K562 (cell line): Measurements from ENCODE around the gene MT1HL1. TPM values are rescaled to one million over a fixed set of nuclear protein-coding genes. Genes with fewer than 3 reads are reported as not detected.

Experiments used
- C11orf30 ChIP-seq: fragments of 450-650 bp; IDR thresholded peaks from 2 replicates; pipeline ENCODE4 v1.6.1; 2016; ENCODE audit warnings: low read depth, mild to moderate bottlenecking
- DNMT1 ChIP-seq: fragments of 450-650 bp; IDR thresholded peaks from 2 replicates; pipeline ENCODE4 v1.6.1; 2016; ENCODE audit warnings: antibody characterized with exemption, mild to moderate bottlenecking
- FIP1L1 ChIP-seq: fragments of 200-400 bp; formaldehyde crosslinking; IDR thresholded peaks from 2 replicates; pipeline ENCODE4 v1.6.1; 2018; ENCODE audit warnings: mild to moderate bottlenecking, low read depth, low read length; ENCODE audit not compliant: poor library complexity, severe bottlenecking
- FOS ChIP-seq: IDR thresholded peaks from 3 replicates; pipeline ENCODE4 v1.6.1; 2011; ENCODE audit not compliant: insufficient read length; ENCODE audit errors: extremely low read depth
- GATAD2B ChIP-seq: fragments of 450-650 bp; IDR thresholded peaks from 2 replicates; pipeline ENCODE4 v1.6.1; 2017; ENCODE audit warnings: mild to moderate bottlenecking, borderline replicate concordance
- JUND ChIP-seq, 2 experiments: IDR thresholded peaks; 2 replicates in 1 of 2; 3 replicates in 1 of 2; pipeline ENCODE4 v1.6.1; 2011; ENCODE audit warnings: borderline replicate concordance in 2 of 2, low read depth in 2 of 2, low read length in 2 of 2, improper control_type of control experiment in 1 of 2, missing biosample characterization in 1 of 2, missing genetic modification characterization in 1 of 2, missing genetic modification reagents in 1 of 2
- KDM1A ChIP-seq, 2 experiments: fragments of 450-650 bp; IDR thresholded peaks; 2 replicates each; pipeline ENCODE4 v1.6.1; 2016; ENCODE audit warnings: mild to moderate bottlenecking in 2 of 2
- NKRF ChIP-seq: fragments of 450-650 bp; IDR thresholded peaks from 2 replicates; pipeline ENCODE4 v1.6.1; 2016; ENCODE audit warnings: borderline replicate concordance
- NRF1 ChIP-seq, 2 experiments: fragments of 450-650 bp; IDR thresholded peaks in 1 of 2; conservative IDR thresholded peaks in 1 of 2; 2 replicates each; pipeline ENCODE4 v1.6.1; 2014; ENCODE audit warnings: mild to moderate bottlenecking in 2 of 2
- RAD21 ChIP-seq, 2 experiments: fragments of 250-450 bp in 1 of 2; fragments of 450-650 bp in 1 of 2; sonication (Bioruptor Pico) in 1 of 2; formaldehyde crosslinking in 1 of 2; IDR thresholded peaks in 1 of 2; conservative IDR thresholded peaks in 1 of 2; 2 replicates each; pipeline versions ENCODE4 v1.4.0 to v1.8.0; 2020 to 2022; ENCODE audit warnings: mild to moderate bottlenecking in 2 of 2, moderate library complexity in 1 of 2
- SIX5 ChIP-seq, 2 experiments: IDR thresholded peaks; 2 replicates each; pipeline ENCODE4 v1.6.1; 2011; ENCODE audit warnings: low read length in 2 of 2, borderline replicate concordance in 1 of 2, low read depth in 1 of 2, mild to moderate bottlenecking in 1 of 2, moderate library complexity in 1 of 2; ENCODE audit not compliant: insufficient read depth in 1 of 2
- SLC30A9 ChIP-seq: fragments of 250-450 bp; sonication (Bioruptor Pico); IDR thresholded peaks from 2 replicates; pipeline ENCODE4 v1.8.0; 2022; ENCODE audit warnings: mild to moderate bottlenecking, moderate library complexity
- SREBF1 ChIP-seq: fragments of 150-350 bp; IDR thresholded peaks from 2 replicates; pipeline ENCODE4 v1.6.1; 2014; ENCODE audit warnings: antibody characterized with exemption, low read depth, low read length, borderline replicate concordance
- TARDBP ChIP-seq: fragments of 450-650 bp; IDR thresholded peaks from 2 replicates; pipeline ENCODE4 v1.6.1; 2016
- YY1 ChIP-seq, 3 experiments: IDR thresholded peaks; 2 replicates each; pipeline ENCODE4 v1.6.1; 2011; ENCODE audit warnings: low read length in 2 of 3, mild to moderate bottlenecking in 2 of 3, moderate library complexity in 2 of 3, borderline replicate concordance in 1 of 3, control low read depth in 1 of 3, low read depth in 1 of 3; ENCODE audit not compliant: insufficient read depth in 3 of 3, insufficient replicate concordance in 2 of 3, control insufficient read depth in 1 of 3, insufficient read length in 1 of 3; ENCODE audit errors: extremely low read depth in 1 of 3
- ZBTB11 ChIP-seq, 3 experiments: fragments of 200-800 bp in 1 of 3; fragments of 250-450 bp in 1 of 3; fragments of 450-650 bp in 1 of 3; sonication (Bioruptor Pico) in 1 of 3; sonication (Bioruptor generic) in 1 of 3; formaldehyde crosslinking in 1 of 3; IDR thresholded peaks; 2 replicates each; pipeline versions ENCODE4 v1.6.1 to v1.8.0; 2016 to 2022; ENCODE audit warnings: mild to moderate bottlenecking in 2 of 3, missing genetic modification characterization in 2 of 3, missing compliant biosample characterization in 1 of 3, moderate library complexity in 1 of 3
- ZNF184 ChIP-seq: sonication (generic); formaldehyde crosslinking; IDR thresholded peaks from 2 replicates; pipeline ENCODE4 v1.5.0; 2020; ENCODE audit warnings: missing genetic modification reagents
- ZNF253 ChIP-seq: fragments of 250-450 bp; sonication (Bioruptor Pico); conservative IDR thresholded peaks from 2 replicates; pipeline ENCODE4 v1.6.1; 2021; ENCODE audit warnings: mild to moderate bottlenecking
- ZNF316 ChIP-seq: fragments of 450-650 bp; IDR thresholded peaks from 2 replicates; pipeline ENCODE4 v1.6.1; 2016
- ZNF589 ChIP-seq: fragments of 200-800 bp; sonication (Bioruptor generic); IDR thresholded peaks from 2 replicates; pipeline ENCODE4 v1.6.1; 2016; ENCODE audit warnings: low read depth, missing genetic modification characterization, missing compliant biosample characterization
- ZNF644 ChIP-seq: fragments of 200-800 bp; sonication (Bioruptor generic); IDR thresholded peaks from 2 replicates; pipeline ENCODE4 v1.6.1; 2016; ENCODE audit warnings: low read depth, missing genetic modification characterization, missing compliant biosample characterization
- ZNF707 ChIP-seq: fragments of 250-450 bp; sonication (Bioruptor Pico); conservative IDR thresholded peaks from 2 replicates; pipeline ENCODE4 v1.8.0; 2022; ENCODE audit warnings: inconsistent platforms, mild to moderate bottlenecking, moderate library complexity
- polyA plus RNA-seq, 8 experiments: library from polyadenylated mRNA; depleted of rRNA in 4 of 8; stranded (reverse) in 5 of 8; unstranded in 3 of 8; fragments of >200 nt; fragmentation: Nextera tagmentation in 2 of 8; fragmentation: Illumina TruSeq in 1 of 8; extraction: Ambion mirVana in 2 of 8; extraction: Trizol in 1 of 8; gene quantifications; 2 replicates each; pipeline versions ENCODE4 v1.2.1 to v1.2.3, GENCODE V29; 2011 to 2014; ENCODE audit warnings: inconsistent platforms in 1 of 8, missing spikeins in 1 of 8
- total RNA-seq, 7 experiments: library from RNA; depleted of rRNA in 6 of 7; stranded (reverse); fragments of >200 nt in 6 of 7; fragmentation: Illumina TruSeq in 2 of 7; extraction: Trizol in 2 of 7; gene quantifications; 2 replicates each; pipeline versions ENCODE4 v1.2.1 to v1.2.3, GENCODE V29; 2011 to 2021; ENCODE audit warnings: low replicate concordance in 1 of 7

MT1HL1 gene
- total and polyA plus RNA-seq, 9 of the 15 experiments (the other 6 are each of a cell fraction or from before 2014, with no cell fraction given) = not detected

GRCh38 chr1:237012788-237013383, 8.6 kb upstream of the MT1HL1 start (continued):
- no peak for TF ChIP-seq YY1 (IDR thresholded peaks at IDR 0.05; ENCODE audit: borderline replicate concordance in 1 of 3, control insufficient read depth in 1 of 3, extremely low read depth in 1 of 3, insufficient read depth in 3 of 3, insufficient read length in 1 of 3, insufficient replicate concordance in 2 of 3, low read depth in 1 of 3, low read length in 2 of 3)
- no peak for TF ChIP-seq GATAD2B
- TF ChIP-seq NRF1 (conservative IDR thresholded peaks at IDR 0.05 in 1 of 2, IDR thresholded peaks at IDR 0.05 in 1 of 2) = peak; percentile 43 to 48
- TF ChIP-seq RAD21 (CRISPR knock-in tag; conservative IDR thresholded peaks at IDR 0.05 in 1 of 2, IDR thresholded peaks at IDR 0.05 in 1 of 2) = peak in 1 of 2 experiments; percentile 21; a peak in 2 of 4 replicates
- TF ChIP-seq NKRF = no peak
- no peak for TF ChIP-seq SREBF1
- TF ChIP-seq ZNF589 (CRISPR knock-in tag) = no peak
- TF ChIP-seq DNMT1 = no peak
- peak; percentile 35 for TF ChIP-seq C11orf30
- TF ChIP-seq ZNF184 (CRISPR knock-in tag) = no peak
- no peak for TF ChIP-seq KDM1A (IDR thresholded peaks at IDR 0.05)
- no peak for TF ChIP-seq SLC30A9
- TF ChIP-seq FIP1L1 = no peak
- TF ChIP-seq ZNF644 (tag) = no peak; the same call in 1 of the 2 replicates
- peak; percentile 91 for TF ChIP-seq JUND (IDR thresholded peaks at IDR 0.05; ENCODE audit: borderline replicate concordance, low read depth, low read length)
- peak; percentile 94; the same call in 2 of the 3 replicates for TF ChIP-seq JUND (tag; IDR thresholded peaks at IDR 0.05; ENCODE audit: borderline replicate concordance, low read depth, low read length)
- peak; percentile 27 for TF ChIP-seq FOS
- no peak for TF ChIP-seq ZNF707 (CRISPR knock-in tag)
- no peak for TF ChIP-seq SIX5 (IDR thresholded peaks at IDR 0.05; ENCODE audit: borderline replicate concordance in 1 of 2, insufficient read depth in 1 of 2, low read depth in 1 of 2, low read length in 2 of 2)
- no peak for TF ChIP-seq ZNF253 (CRISPR knock-in tag)
- peak; percentile 44; the same call in 1 of the 2 replicates for TF ChIP-seq ZNF316
- TF ChIP-seq ZBTB11 (CRISPR knock-in tag; IDR thresholded peaks at IDR 0.05) = no peak; a peak in 1 of 6 replicates
- no peak for TF ChIP-seq TARDBP
